GM12892 (cell line): ENCODE data around the gene ULK3.

ENCODE experiments used
- POLR2A ChIP-seq: IDR thresholded peaks from 2 replicates; pipeline ENCODE4 v1.6.1; 2011; ENCODE audit warnings: low read depth, low read length, control low read depth
- POLR2AphosphoS5 ChIP-seq: IDR thresholded peaks from 2 replicates; pipeline ENCODE4 v1.6.1; 2011; ENCODE audit warnings: low read depth, low read length, control low read depth
- TAF1 ChIP-seq: IDR thresholded peaks from 2 replicates; pipeline ENCODE4 v1.6.1; 2011; ENCODE audit warnings: low read depth, mild to moderate bottlenecking, control low read depth, low read length, borderline replicate concordance

DNA sequence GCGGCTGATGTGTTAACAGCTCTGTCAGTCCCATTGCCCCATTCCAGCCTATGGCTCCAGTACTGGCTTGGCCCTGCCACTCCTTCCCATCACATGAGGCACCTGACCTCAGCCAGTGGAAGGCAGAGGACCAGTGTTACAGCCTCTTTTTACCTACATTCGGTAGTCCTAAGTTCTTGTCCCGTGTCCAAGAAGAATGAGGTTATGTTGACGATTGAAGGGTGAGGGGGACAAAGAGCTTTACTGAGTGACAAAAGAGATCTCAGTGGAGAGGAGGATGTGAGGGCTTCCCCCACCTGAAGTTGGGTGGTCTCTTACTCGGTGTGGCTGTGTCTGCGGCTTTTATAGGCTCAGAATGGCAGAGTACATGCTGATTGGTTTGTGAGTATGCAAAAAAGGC, 39.6 kb upstream of the ULK3 start:
- TF ChIP-seq POLR2AphosphoS5, result no peak
- no peak for TF ChIP-seq POLR2A
- TF ChIP-seq TAF1, result no peak
